ENCODE results near the gene LRBA.
A peak's percentile ranks its signal among the peaks of the same experiment; 100 is the strongest.

Gene LRBA

DNA sequence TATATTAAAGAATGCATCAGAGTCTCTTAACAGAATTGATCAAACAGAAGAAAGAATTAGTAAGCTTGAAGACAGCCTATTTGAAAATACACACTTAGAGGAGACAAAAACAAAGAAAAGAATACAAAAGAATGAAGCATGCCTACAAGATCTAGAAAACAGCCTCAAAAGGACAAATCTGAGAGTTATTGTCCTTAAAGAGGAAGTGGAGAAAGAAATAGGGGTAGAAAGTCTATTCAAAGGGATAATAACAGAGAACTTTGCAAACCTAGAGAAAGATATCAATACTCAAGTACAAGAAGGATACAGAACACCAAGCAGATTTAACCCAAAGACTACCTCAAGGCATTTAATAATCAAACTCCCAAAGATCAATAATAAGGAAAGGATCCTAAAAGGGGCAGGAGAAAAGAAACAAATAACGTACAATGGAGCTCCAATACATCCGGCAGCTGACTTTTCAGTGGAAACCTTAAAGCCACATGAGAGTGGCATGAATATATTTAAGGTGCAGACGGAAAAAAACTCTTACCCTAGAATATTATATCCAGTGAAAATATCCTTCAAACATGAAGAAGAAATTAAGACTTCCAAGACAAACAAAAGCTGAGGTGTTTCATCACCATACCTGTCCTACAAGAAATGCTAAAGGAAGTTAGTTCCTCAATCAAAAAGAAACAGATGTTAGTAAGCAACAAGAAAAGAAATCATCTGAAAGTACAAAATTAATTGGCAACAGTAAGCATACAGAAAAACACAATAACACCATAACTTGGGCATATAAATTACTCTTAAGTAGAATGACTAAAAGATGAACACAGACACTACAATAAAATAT, 36.1 kb downstream of the LRBA start:
- TF ChIP-seq, protein P1, sequence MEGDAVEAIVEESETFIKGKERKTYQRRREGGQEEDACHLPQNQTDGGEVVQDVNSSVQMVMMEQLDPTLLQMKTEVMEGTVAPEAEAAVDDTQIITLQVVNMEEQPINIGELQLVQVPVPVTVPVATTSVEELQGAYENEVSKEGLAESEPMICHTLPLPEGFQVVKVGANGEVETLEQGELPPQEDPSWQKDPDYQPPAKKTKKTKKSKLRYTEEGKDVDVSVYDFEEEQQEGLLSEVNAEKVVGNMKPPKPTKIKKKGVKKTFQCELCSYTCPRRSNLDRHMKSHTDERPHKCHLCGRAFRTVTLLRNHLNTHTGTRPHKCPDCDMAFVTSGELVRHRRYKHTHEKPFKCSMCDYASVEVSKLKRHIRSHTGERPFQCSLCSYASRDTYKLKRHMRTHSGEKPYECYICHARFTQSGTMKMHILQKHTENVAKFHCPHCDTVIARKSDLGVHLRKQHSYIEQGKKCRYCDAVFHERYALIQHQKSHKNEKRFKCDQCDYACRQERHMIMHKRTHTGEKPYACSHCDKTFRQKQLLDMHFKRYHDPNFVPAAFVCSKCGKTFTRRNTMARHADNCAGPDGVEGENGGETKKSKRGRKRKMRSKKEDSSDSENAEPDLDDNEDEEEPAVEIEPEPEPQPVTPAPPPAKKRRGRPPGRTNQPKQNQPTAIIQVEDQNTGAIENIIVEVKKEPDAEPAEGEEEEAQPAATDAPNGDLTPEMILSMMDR (IDR thresholded peaks at IDR 0.05; ENCODE audit: low read depth, low read length, missing control alignments) = no peak
- no peak for DNase-seq (ENCODE audit: low read depth)
- in situ Hi-C loops (cut with HindIII; ENCODE audit: low sequenced_read_pairs) = no loop called here
- H3K4me3 ChIP-seq (ENCODE audit: low read depth, low read length) = no peak overlapping the region

DNA sequence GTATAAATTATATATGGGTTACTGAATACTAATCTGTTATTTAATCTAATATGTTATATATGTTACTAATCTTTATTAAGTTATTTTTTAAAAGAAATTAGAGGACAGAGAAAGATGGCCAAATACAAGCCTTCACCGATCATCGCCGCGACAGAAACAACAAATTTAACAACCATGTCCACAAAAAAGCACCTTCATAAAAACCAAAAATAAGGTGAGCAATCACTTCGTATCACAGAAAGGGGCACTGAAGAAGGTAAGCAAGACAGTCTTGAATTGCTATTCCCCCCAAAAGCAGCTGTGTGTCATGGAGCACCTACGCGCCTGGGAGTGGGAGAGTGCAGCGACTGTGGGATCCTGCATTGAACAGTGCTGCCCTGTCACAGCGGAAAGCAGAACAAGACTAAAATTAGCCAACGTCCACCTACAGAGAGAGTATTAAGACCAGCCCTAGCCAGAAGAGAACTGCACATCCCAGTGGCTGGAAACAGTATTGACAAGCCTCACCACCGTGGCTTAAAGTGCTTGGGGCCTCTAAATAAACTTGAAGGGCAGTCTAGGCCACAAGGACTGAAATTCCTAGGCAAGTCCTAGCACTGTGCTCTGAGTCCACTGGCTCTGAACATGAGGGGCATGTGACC, 38.5 kb downstream of the LRBA start:
- in situ Hi-C loops (cut with HindIII; ENCODE audit: low sequenced_read_pairs) = no loop called here
- H3K4me3 ChIP-seq (ENCODE audit: low read depth, low read length) = no peak overlapping the region
- TF ChIP-seq, protein P1 (IDR thresholded peaks at IDR 0.05; ENCODE audit: low read depth, low read length, missing control alignments) = peak; percentile 5
- DNase-seq (ENCODE audit: low read depth) = no peak

DNA sequence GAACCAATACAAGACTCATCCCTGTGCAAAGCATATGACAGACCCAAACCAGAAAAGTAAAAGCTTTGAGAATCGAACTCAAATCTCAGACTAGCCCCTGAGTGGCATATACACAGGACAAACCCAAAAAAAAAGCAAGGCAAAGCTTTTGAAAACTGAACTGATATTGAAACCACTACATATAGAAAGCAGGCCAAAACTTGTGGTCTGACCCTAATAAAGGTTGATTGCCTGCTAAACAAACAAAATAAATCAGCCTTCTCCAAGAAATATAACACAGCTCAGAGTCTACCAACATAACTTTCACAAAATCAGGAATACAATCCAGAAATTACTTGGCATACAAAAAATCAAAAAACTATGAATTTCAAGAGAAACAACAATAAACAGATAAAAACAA, 40.3 kb downstream of the LRBA start:
- H3K4me3 ChIP-seq (ENCODE audit: low read depth, low read length) = no peak overlapping the region
- in situ Hi-C loops (cut with HindIII; ENCODE audit: low sequenced_read_pairs) = no loop called here
- no peak for DNase-seq (ENCODE audit: low read depth)
- TF ChIP-seq, protein P1 (IDR thresholded peaks at IDR 0.05; ENCODE audit: low read depth, low read length, missing control alignments) = no peak

DNA sequence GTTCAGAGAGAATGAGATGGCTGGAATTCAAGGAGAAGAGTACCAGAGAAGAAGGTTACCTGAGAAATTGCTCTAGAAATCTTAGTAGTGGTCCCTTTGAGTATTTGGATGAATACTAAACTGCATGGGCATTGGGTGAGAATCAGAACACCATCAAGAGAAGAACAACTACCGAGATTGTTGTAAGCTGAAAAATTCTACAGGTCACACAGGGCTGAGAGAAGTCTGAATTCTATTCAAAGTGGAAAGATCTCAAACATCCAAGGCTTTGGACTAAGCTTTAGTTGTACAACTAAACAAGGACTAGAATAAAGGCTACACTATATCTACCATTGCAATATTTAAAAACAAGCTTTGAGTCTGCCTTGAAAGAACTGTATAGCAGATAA, 40.8 kb downstream of the LRBA start:
- TF ChIP-seq, protein P1 (IDR thresholded peaks at IDR 0.05; ENCODE audit: low read depth, low read length, missing control alignments) = no peak
- in situ Hi-C loops (cut with HindIII; ENCODE audit: low sequenced_read_pairs) = no loop called here
- no peak overlapping the region for H3K4me3 ChIP-seq (ENCODE audit: low read depth, low read length)
- DNase-seq (ENCODE audit: low read depth) = no peak

DNA sequence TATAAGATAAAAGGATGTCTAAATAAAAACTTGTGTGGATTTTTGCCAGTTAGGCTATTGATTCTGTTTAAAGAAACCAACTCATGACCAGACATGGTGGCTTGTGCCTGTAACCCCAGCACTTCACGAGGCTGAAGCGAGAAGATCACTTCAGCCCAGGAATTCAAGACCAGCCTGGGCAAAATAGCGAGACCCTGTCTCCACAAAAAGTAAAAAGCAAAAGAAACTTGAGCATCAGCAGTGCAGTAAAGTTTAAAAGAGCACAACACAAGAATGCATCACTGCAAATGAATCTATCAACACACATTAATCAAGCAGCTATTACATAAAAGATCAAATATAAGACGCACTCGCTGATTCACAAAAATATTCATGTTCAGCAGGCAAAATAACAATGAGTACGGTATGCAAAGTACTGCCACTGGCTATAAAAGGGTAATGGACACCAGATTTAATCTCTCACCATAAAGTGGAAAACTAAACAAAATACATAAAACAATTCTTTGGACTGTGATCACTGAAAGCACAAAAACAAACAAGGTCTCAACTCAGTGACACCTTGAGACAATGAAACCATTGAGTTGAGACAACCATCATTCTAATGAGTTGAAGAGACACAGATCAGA, 41.3 kb downstream of the LRBA start:
- no peak for DNase-seq (ENCODE audit: low read depth)
- TF ChIP-seq, protein P1 (IDR thresholded peaks at IDR 0.05; ENCODE audit: low read depth, low read length, missing control alignments) = no peak
- H3K4me3 ChIP-seq (ENCODE audit: low read depth, low read length) = no peak overlapping the region
- in situ Hi-C loops (cut with HindIII; ENCODE audit: low sequenced_read_pairs) = no loop called here

DNA sequence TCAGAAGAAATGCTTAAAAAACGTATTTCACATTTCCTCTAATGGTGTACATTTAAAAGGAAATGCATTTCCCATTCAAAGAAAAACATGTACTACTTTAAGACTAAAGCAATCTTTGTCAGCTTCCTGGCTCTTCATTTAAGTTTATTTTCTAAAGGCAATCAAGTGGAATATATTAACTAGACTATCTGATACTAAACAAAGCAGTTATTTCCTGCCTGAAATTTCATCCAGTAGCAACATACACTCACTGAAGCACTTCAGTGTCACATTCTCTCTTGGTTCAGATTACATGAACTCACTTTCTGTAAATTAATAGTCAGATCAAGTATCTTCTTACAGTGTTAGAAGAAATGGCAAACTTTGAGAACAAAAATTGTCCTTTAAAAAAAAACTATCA, 42.5 kb downstream of the LRBA start:
- no peak overlapping the region for H3K4me3 ChIP-seq (ENCODE audit: low read depth, low read length)
- DNase-seq (ENCODE audit: low read depth) = peak; percentile 13
- in situ Hi-C loops (cut with HindIII; ENCODE audit: low sequenced_read_pairs) = no loop called here
- TF ChIP-seq, protein P1 (IDR thresholded peaks at IDR 0.05; ENCODE audit: low read depth, low read length, missing control alignments) = no peak

Measured in astrocyte of the cerebellum (primary cell).